Adrenal gland (tissue), 12 donors: Measurements from ENCODE around the gene PDE3A. TPM values are rescaled to one million over a fixed set of nuclear protein-coding genes. Genes with fewer than 3 reads are reported as not detected.

ENCODE experiments used
- DNase-seq, 7 donors: peaks; one replicate each; pipeline ENCODE4 v3.0.0-alpha.2; 2019 to 2020
- H3K27ac ChIP-seq, 5 donors: fragments of 200-600 bp; sonication (generic) in 4 of 5; 1 replicate in 3 of 5; 2 replicates in 2 of 5; pipeline versions ENCODE4 v1.5.1 to v1.8.0; 2016 to 2020; ENCODE audit warnings: mild to moderate bottlenecking in 1 of 5
- H3K27me3 ChIP-seq: fragments of 200-600 bp; 2 replicates; pipeline ENCODE4 v1.8.0; 2021
- H3K36me3 ChIP-seq, 2 donors: fragments of 200-600 bp; replicated peaks in 1 of 2; 1 replicate in 1 of 2; 2 replicates in 1 of 2; pipeline versions ENCODE4 v1.5.1 to v1.8.0; 2018 to 2022
- H3K4me1 ChIP-seq, 2 donors: fragments of 200-600 bp; replicated peaks in 1 of 2; 1 replicate in 1 of 2; 2 replicates in 1 of 2; pipeline versions ENCODE4 v1.5.1 to v1.8.0; 2018 to 2021
- H3K4me3 ChIP-seq, 4 donors: fragments of 200-600 bp; sonication (generic) in 3 of 4; one replicate each; pipeline ENCODE4 v1.5.1; 2016 to 2018
- H3K9me3 ChIP-seq, 3 donors: fragments of 200-600 bp; sonication (generic) in 1 of 3; replicated peaks in 1 of 3; 1 replicate in 2 of 3; 2 replicates in 1 of 3; pipeline versions ENCODE4 v1.5.1 to v1.8.0; 2016 to 2021
- POLR2A ChIP-seq, 2 donors: fragments of 450-650 bp; IDR thresholded peaks; one replicate each; pipeline ENCODE4 v1.6.1; 2017; ENCODE audit warnings: antibody characterized with exemption in 2 of 2, mild to moderate bottlenecking in 2 of 2, moderate library complexity in 1 of 2
- WGBS, 4 donors: extraction: QIAGEN DNeasy Blood & Tissue Kit in 2 of 4; methylation state at CpG; one replicate each; pipeline versions ENCODE4 v1.1.5 to v1.1.7; 2013 to 2017; 5-methylcytosine and 5-hydroxymethylcytosine counted together
- intact Hi-C, 2 donors: fragments of 100-400 bp; cut with DNase I; formaldehyde crosslinking; loops; one replicate each; pipeline versions ENCODE4 v1.14.1 to v1.15.0; 2022 to 2023
- polyA plus RNA-seq, 3 donors: library from polyadenylated mRNA; stranded (reverse); fragments of 200-250 nt in 2 of 3; fragments of 350-450 nt in 1 of 3; fragmentation: Illumina TruSeq in 1 of 3; extraction: RNeasy Lipid Tissue Mini Kit (QIAGEN cat#74804) in 1 of 3; gene quantifications; one replicate each; pipeline ENCODE4 v1.2.3, GENCODE V29; 2013 to 2014
- total RNA-seq, 9 donors: library from RNA; depleted of rRNA in 4 of 9; stranded (reverse); fragments of >200 nt in 4 of 9; fragments of 120-200 nt in 1 of 9; fragmentation: NEBNext Ultra II Directional in 1 of 9; extraction: Animal tissue kit (Norgen Biotek cat#: 25700) in 1 of 9; gene quantifications; one replicate each; pipeline versions ENCODE4 v1.1.0 to v1.2.4, GENCODE V29; 2013 to 2023
- TF ChIP-seq, protein P1 (sequence below), 6 experiments: fragments of 450-650 bp in 4 of 6; fragments of 200-600 bp in 2 of 6; sonication (generic) in 1 of 6; IDR thresholded peaks; 1 replicate in 5 of 6; 2 replicates in 1 of 6; pipeline versions ENCODE4 v1.5.1 to v1.8.0; 2016 to 2021; ENCODE audit warnings: antibody characterized with exemption in 6 of 6, mild to moderate bottlenecking in 2 of 6, moderate library complexity in 1 of 6
- donor health status: healthy with polysubstance abuse.
- donor health status: Bipolar disorder and iron deficiency.
- donor health status: DM: yes; HTN: yes; CAD: no.
- donor health status: DM: no; HTN: no; CAD: no.
- donor health status: DM: no; HTN: no; CAD: no.
- donor health status: DM: yes; HTN: yes; CAD: no.

The PDE3A gene
- total and polyA plus RNA-seq, 12 donors = 0.61 to 4.6 (median 1.4) TPM

DNA sequence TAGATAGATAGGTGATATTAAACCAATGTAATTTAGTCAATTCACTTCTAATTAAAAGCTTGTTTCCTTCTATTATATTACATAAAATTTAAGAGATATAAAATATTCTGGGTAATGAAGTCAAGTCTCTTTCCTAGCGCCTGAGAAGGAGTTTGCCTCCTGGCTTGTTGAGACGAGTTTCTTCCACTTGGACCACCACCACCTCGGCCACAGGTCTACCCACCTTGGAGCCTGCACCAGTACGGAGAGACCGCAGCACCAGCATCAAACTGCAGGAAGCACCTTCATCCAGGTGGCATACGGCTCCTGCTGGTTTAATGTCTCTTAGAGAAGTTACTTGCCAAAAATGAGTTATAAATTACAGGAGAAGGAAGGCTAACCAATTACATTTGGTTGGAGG lies 247.8 kb downstream of the PDE3A start:
- Histone ChIP-seq H3K4me1 (no peaks in the 10 kb centered on the region), H3K36me3 (no peaks in the 10 kb centered on the region), H3K27ac (no peak overlapping the region), H3K4me3 (no peak overlapping the region), H3K27me3 (no peaks in the 10 kb centered on the region), H3K9me3 (no peaks in the 10 kb centered on the region)
- DNase-seq = peak in 1 of 7 donors; percentile 6
- intact Hi-C loops = no loop called here
- 81 to 88% (median 86%) methylated on average over 6 of the region's 6 CpGs for WGBS, 4 donors
- TF ChIP-seq, protein P1, sequence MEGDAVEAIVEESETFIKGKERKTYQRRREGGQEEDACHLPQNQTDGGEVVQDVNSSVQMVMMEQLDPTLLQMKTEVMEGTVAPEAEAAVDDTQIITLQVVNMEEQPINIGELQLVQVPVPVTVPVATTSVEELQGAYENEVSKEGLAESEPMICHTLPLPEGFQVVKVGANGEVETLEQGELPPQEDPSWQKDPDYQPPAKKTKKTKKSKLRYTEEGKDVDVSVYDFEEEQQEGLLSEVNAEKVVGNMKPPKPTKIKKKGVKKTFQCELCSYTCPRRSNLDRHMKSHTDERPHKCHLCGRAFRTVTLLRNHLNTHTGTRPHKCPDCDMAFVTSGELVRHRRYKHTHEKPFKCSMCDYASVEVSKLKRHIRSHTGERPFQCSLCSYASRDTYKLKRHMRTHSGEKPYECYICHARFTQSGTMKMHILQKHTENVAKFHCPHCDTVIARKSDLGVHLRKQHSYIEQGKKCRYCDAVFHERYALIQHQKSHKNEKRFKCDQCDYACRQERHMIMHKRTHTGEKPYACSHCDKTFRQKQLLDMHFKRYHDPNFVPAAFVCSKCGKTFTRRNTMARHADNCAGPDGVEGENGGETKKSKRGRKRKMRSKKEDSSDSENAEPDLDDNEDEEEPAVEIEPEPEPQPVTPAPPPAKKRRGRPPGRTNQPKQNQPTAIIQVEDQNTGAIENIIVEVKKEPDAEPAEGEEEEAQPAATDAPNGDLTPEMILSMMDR (IDR thresholded peaks at IDR 0.05) = no peak
- no peak for TF ChIP-seq POLR2A (IDR thresholded peaks at IDR 0.05)

DNA sequence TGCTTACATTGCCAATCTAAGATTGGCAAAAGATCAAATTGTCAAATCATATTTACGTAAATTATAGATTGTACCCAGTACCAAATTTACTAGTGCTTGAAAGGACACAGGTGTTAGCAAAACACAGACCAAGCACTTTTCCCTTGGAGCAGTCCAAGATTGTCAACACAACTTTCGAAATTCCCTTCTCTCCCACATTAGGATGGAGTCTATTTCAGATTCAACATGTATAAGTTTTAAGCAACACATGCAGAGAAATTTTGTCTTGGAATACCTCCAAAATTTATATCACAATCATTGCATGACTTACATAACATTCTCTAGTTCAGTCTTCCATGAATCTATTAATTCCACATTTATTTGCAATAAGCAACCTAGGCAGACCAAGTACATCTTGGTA lies 251.9 kb downstream of the PDE3A start:
- H3K4me3 ChIP-seq = no peak overlapping the region
- WGBS, 4 donors = 67 to 80% (median 74%) methylated on average over 2 of the region's 2 CpGs
- no peaks in the 10 kb centered on the region for H3K4me1 ChIP-seq
- DNase-seq = no peak
- no peaks in the 10 kb centered on the region for H3K27me3 ChIP-seq
- H3K36me3 ChIP-seq = no peaks in the 10 kb centered on the region
- no peak for TF ChIP-seq POLR2A (IDR thresholded peaks at IDR 0.05)
- TF ChIP-seq, protein P1 (IDR thresholded peaks at IDR 0.05) = no peak
- H3K9me3 ChIP-seq = no peaks in the 10 kb centered on the region
- no peak overlapping the region for H3K27ac ChIP-seq
- intact Hi-C loops = no loop called here

DNA sequence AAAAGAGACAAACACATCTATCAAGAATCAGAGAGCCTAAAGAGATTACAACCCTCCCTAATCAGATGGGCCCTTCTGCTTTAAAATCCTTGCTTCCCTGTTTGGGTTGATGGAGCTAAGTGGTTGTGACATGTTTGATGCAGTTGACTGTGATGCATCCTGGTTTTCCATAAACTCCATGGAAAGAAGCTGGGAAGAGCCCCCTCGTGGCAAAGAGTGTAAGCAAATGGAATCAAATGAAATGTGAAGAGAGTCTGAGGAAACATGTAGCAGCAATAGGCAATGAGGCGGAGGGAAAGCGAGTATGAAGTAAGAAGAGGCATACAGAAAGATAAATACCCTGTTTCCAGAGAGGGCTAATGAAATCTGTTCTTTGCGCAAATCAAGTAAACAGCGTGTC lies 256.4 kb downstream of the PDE3A start:
- Histone ChIP-seq H3K36me3 (no peaks in the 10 kb centered on the region), H3K4me3 (no peak overlapping the region), H3K27ac (no peak overlapping the region), H3K9me3 (no peaks in the 10 kb centered on the region), H3K27me3 (no peaks in the 10 kb centered on the region), H3K4me1 (peaks cover 0 to 4% of the 10 kb centered on the region in 2 donors)
- DNase-seq = no peak
- intact Hi-C loops = no loop called here
- 69 to 76% (median 73%) methylated on average over 5 of the region's 5 CpGs for WGBS, 4 donors
- TF ChIP-seq, protein P1 (IDR thresholded peaks at IDR 0.05) = peak in 2 of 6 experiments; percentile 10 to 13
- TF ChIP-seq POLR2A (IDR thresholded peaks at IDR 0.05) = no peak

DNA sequence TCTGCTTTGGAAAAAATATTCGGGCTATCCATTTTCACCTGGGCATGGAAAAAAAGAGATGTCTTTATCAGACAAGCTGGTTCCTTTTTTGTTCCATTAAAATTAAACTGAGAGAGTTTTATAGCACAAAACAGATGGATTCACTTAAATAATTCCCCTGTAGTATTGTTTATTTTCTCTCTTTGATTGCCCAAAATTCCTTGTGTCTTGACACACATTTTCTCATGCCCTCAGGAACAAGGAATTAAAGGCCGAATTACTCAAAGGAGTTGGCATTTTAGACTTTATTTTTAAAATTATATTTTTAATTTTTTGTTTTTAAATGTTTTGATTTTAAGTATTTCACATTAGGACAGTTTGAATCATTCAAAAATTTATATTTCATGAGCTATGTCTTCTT lies 257.2 kb downstream of the PDE3A start:
- Histone ChIP-seq H3K4me3 (no peak overlapping the region), H3K36me3 (no peaks in the 10 kb centered on the region), H3K27me3 (no peaks in the 10 kb centered on the region), H3K4me1 (peaks cover 0 to 4% of the 10 kb centered on the region in 2 donors), H3K9me3 (no peaks in the 10 kb centered on the region), H3K27ac (no peak overlapping the region)
- intact Hi-C loops = no loop called here
- TF ChIP-seq, protein P1 (IDR thresholded peaks at IDR 0.05) = no peak
- no peak for TF ChIP-seq POLR2A (IDR thresholded peaks at IDR 0.05)
- WGBS, 4 donors = 46 to 65% (median 55%) methylated on average over 2 of the region's 2 CpGs
- no peak for DNase-seq
